Ovary (tissue), 9 donors: Measurements from ENCODE around the gene AOAH. TPM values are rescaled to one million over a fixed set of nuclear protein-coding genes. Genes with fewer than 3 reads are reported as not detected.
"Not testable (repeated sequence)": the region's sequence is repeated elsewhere in the genome, so short reads cannot be mapped to it uniquely, and the experiment has no call there.

Experiments used
- DNase-seq, 5 donors: peaks; one replicate each; pipeline ENCODE4 v3.0.0-alpha.2; 2019 to 2020
- H3K27ac ChIP-seq, 2 donors: fragments of 200-600 bp; one replicate each; pipeline versions ENCODE4 v1.5.1 to v1.8.0; 2019 to 2022
- H3K27me3 ChIP-seq: fragments of 200-600 bp; one replicate; pipeline ENCODE4 v1.8.0; 2022
- H3K36me3 ChIP-seq: fragments of 200-600 bp; sonication (generic); one replicate; pipeline ENCODE4 v1.5.1; 2019
- H3K4me1 ChIP-seq: one replicate; pipeline ENCODE4 v1.8.1; 2013; ENCODE audit warnings: mild to moderate bottlenecking, moderate library complexity; ENCODE audit not compliant: insufficient read depth
- H3K4me3 ChIP-seq: fragments of 200-600 bp; sonication (generic); one replicate; pipeline ENCODE4 v1.5.1; 2017
- H3K9me3 ChIP-seq, 2 donors: fragments of 200-600 bp in 1 of 2; sonication (generic) in 1 of 2; one replicate each; pipeline versions ENCODE4 v1.5.1 to v1.8.1; 2013 to 2019; ENCODE audit warnings: mild to moderate bottlenecking in 1 of 2, moderate library complexity in 1 of 2
- EP300 ChIP-seq: sonication (generic); formaldehyde crosslinking; IDR thresholded peaks from one replicate; pipeline ENCODE4 v1.6.1; 2017; ENCODE audit warnings: antibody characterized with exemption
- POLR2A ChIP-seq: fragments of 450-650 bp; IDR thresholded peaks from one replicate; pipeline ENCODE4 v1.6.1; 2017; ENCODE audit warnings: antibody characterized with exemption, mild to moderate bottlenecking, moderate library complexity
- WGBS, 3 donors: extraction: QIAGEN DNeasy Blood & Tissue Kit in 1 of 3; methylation state at CpG; one replicate each; pipeline versions ENCODE4 v1.1.5 to v1.1.7; 2013 to 2017; 5-methylcytosine and 5-hydroxymethylcytosine counted together
- intact Hi-C, 4 donors: fragments of 100-400 bp; cut with DNase I; formaldehyde crosslinking; loops; one replicate each; pipeline versions ENCODE4 v1.11.0 to v1.15.1; 2022 to 2023
- polyA plus RNA-seq, 2 donors: library from polyadenylated mRNA; stranded (reverse); fragments of 200-250 nt in 1 of 2; fragments of 350-450 nt in 1 of 2; fragmentation: Illumina TruSeq in 1 of 2; extraction: RNeasy Lipid Tissue Mini Kit (QIAGEN cat#74804) in 1 of 2; gene quantifications; one replicate each; pipeline ENCODE4 v1.2.3, GENCODE V29; 2013 to 2014
- total RNA-seq, 7 donors: library from RNA; depleted of rRNA in 2 of 7; stranded (reverse); fragments of >200 nt in 2 of 7; fragmentation: NEBNext Ultra II Directional in 3 of 7; extraction: Animal tissue kit (Norgen Biotek cat#: 25700) in 3 of 7; gene quantifications; one replicate each; pipeline versions ENCODE4 v1.1.0 to v1.2.4, GENCODE V29; 2016 to 2023
- TF ChIP-seq, protein P1 (sequence below), 3 donors: fragments of 450-650 bp in 2 of 3; fragments of 200-600 bp in 1 of 3; IDR thresholded peaks; one replicate each; pipeline versions ENCODE4 v1.5.1 to v1.8.0; 2016 to 2022; ENCODE audit warnings: antibody characterized with exemption in 3 of 3, mild to moderate bottlenecking in 1 of 3
- donor health status: DM: no; HTN: no; CAD: no; lungs with moderate emphysema.
- donor health status: DM: no; HTN: no; CAD: no.
- donor health status: Bipolar disorder and iron deficiency.
- donor health status: DM: yes; HTN: yes; CAD: no.
- donor health status: DM: no; HTN: no; CAD: no.
- donor health status: DM: yes; HTN: yes; CAD: no.

Gene AOAH
- total and polyA plus RNA-seq, 9 donors: 0.83 to 14.0 (median 4.8) TPM

DNA sequence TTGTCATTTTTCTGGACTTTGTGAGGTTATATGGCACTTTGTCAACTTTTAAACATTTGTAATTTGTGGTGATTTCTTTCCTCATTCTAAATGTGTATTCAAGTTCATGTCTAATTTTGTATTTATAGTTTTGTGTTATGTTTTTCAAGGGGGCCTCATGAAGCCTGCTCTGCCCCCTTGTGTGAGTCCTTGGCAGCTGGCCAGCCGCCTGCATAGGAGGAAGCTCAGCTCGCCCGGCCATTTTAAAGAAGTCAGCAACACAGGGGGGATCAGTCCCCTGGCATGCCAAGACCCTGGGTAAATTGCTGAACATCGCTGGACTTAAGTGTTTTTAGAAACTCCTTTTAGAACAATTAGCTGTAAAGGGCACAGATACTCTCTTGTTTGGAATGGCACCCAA, 211.7 kb downstream of the AOAH start:
- intact Hi-C loops: no loop called here
- 62 to 69% (median 65%) methylated on average over 4 of the region's 4 CpGs for WGBS, 3 donors
- Histone ChIP-seq H3K27me3 (no peaks in the 10 kb centered on the region), H3K27ac (no peak overlapping the region), H3K4me1 (no peaks in the 10 kb centered on the region), H3K4me3 (no peak overlapping the region), H3K36me3 (no peaks in the 10 kb centered on the region), H3K9me3 (no peaks in the 10 kb centered on the region)
- TF ChIP-seq, protein P1, sequence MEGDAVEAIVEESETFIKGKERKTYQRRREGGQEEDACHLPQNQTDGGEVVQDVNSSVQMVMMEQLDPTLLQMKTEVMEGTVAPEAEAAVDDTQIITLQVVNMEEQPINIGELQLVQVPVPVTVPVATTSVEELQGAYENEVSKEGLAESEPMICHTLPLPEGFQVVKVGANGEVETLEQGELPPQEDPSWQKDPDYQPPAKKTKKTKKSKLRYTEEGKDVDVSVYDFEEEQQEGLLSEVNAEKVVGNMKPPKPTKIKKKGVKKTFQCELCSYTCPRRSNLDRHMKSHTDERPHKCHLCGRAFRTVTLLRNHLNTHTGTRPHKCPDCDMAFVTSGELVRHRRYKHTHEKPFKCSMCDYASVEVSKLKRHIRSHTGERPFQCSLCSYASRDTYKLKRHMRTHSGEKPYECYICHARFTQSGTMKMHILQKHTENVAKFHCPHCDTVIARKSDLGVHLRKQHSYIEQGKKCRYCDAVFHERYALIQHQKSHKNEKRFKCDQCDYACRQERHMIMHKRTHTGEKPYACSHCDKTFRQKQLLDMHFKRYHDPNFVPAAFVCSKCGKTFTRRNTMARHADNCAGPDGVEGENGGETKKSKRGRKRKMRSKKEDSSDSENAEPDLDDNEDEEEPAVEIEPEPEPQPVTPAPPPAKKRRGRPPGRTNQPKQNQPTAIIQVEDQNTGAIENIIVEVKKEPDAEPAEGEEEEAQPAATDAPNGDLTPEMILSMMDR (IDR thresholded peaks at IDR 0.05): no peak
- no peak for TF ChIP-seq POLR2A
- TF ChIP-seq EP300: no peak
- DNase-seq: no peak

DNA sequence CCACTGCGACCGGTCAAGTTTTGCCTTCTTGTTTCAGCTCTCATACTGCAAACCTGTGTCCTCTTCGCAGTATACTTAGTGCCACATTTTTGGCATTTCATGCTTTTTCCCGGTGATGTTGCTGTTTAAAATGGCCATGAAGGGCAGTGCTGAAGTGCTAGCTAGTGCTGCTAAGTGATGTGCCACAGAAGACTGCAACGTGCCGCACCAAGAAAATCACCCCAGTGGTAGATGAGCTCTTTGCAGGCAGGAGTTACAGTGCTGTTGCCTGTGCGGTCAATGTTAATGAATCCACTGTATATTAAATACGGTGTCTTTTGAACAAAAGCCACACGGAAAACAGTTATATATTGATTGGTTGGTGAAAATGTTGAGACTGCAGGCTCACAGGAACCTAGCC, 214.3 kb downstream of the AOAH start:
- Histone ChIP-seq H3K9me3 (no peaks in the 10 kb centered on the region), H3K4me1 (no peaks in the 10 kb centered on the region), H3K4me3 (no peak overlapping the region), H3K36me3 (no peaks in the 10 kb centered on the region), H3K27me3 (no peaks in the 10 kb centered on the region), H3K27ac (no peak overlapping the region)
- no peak for DNase-seq
- 83 to 88% (median 86%) methylated on average over 9 of the region's 9 CpGs for WGBS, 3 donors
- TF ChIP-seq, protein P1 (IDR thresholded peaks at IDR 0.05): no peak
- no peak for TF ChIP-seq POLR2A
- intact Hi-C loops: no loop called here

DNA sequence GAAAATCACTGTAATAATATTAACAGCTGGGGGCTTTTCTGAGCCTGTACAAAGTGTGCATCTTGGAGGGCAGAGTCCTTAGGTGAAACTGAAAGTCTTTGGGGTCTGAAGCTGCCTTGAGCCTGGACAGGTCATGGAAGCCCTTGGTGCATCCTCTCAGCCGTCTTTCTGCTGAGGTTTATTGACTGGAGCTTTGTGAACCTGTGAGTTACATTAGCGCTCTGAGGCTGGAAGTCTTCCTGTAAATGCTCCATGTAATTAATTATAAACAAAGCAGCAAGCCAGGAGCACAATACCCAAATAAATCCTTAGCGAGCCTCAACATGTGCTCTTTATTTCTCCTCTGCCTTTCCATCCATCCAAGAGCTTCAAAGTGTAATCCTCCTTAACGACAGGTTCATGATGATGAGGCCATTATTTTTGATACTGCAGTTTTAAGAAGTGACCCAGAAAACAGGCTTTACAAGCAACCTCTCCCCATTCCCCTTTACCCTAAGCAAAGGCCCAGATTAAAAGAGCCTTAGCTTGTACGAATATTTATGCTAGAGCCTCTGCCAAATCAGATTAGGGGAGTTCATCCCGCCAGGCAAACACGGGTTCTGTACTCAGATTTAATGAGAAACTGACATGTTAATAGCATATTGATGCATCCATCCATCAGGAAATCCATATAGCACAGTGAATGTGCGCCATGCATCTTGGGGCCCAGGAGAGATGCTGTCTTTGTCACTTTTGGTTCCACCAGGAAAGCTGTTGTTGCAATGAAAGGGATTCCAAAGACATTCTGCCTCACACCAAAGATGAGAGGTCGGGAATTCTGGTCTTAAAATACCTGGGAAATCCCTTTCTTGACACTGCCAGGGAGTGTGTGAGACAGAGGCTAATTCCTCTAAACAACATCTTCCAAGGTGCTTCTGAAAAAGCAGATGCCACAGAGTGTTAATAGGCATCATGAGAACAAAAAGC, 216.5 kb downstream of the AOAH start:
- Histone ChIP-seq H3K27ac (no peak overlapping the region), H3K4me1 (no peaks in the 10 kb centered on the region), H3K9me3 (no peaks in the 10 kb centered on the region), H3K36me3 (no peaks in the 10 kb centered on the region), H3K4me3 (no peak overlapping the region), H3K27me3 (no peaks in the 10 kb centered on the region)
- intact Hi-C loops: no loop called here
- no peak for DNase-seq
- TF ChIP-seq EP300: no peak
- WGBS, 3 donors: 53 to 57% (median 54%) methylated on average over 9 of the region's 9 CpGs

DNA sequence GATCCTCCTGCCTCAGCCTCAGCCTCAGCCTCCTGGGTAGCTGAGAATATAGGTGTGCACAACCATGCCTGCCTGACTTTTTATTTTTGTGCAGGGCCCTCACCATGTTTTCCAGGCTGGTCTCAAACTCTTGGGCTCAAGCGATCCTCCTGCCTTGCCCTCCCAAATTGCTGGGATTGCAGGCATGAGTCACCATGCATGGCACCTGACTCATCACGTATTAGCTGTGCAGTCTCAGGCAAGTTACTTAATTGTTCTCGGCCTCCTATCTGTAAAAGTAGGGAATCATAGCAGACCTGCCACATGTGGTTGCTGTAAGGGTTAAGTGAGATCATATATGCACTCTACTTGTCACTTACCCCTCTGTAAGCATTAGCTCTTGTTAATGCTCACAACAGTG, 217.5 kb downstream of the AOAH start:
- TF ChIP-seq EP300 (no peak), POLR2A (no peak)
- TF ChIP-seq, protein P1 (IDR thresholded peaks at IDR 0.05): no peak
- no peak for DNase-seq
- H3K36me3 ChIP-seq: no peaks in the 10 kb centered on the region
- intact Hi-C loops: no loop called here
- H3K4me3 ChIP-seq: no peak overlapping the region
- no peaks in the 10 kb centered on the region for H3K27me3 ChIP-seq
- no peaks in the 10 kb centered on the region for H3K4me1 ChIP-seq
- H3K9me3 ChIP-seq: no peaks in the 10 kb centered on the region
- no peak overlapping the region for H3K27ac ChIP-seq
- whole genome bisulfite sequencing, 3 donors: 79 to 100% (median 93%) methylated on average over 3 of the region's 3 CpGs

DNA sequence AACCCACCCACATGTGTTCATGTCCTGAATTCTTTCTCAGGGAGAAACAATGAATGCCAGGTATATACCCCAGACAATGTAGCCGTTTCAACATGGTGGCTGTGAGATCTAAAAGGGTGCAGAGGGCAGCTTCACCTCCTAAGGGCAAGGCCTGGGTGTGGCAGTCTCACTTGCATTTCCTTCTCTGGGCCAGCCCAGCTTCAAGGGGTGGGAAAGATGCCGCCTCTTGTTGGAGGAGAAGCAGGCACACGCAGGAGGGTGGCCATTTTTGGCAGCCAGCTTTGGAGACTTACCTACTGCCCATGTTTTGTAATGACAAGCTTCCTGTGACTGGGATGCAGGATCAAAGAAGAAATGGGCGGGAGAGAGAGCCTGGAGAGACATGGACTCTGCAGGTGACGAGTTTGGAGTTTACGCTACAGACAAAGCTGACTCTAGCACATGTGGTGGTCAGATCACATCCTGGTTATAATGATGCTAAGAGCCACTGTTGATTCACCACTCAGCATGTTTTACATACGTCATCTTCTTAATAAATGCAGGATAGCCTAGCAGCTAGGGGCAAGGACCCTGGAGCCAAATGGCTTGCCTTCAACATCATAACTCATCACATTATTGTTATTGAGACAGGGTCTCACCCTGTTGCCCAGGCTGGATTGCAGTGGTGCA, 218.0 kb downstream of the AOAH start:
- no peak overlapping the region for H3K27ac ChIP-seq
- no peak for DNase-seq
- TF ChIP-seq, protein P1 (IDR thresholded peaks at IDR 0.05): no peak
- TF ChIP-seq POLR2A (no peak), EP300 (no peak)
- no peaks in the 10 kb centered on the region for H3K36me3 ChIP-seq
- no peaks in the 10 kb centered on the region for H3K9me3 ChIP-seq
- WGBS, 3 donors: 92 to 95% (median 95%) methylated on average over 7 of the region's 7 CpGs
- H3K4me1 ChIP-seq: no peaks in the 10 kb centered on the region
- intact Hi-C loops: no loop called here
- no peaks in the 10 kb centered on the region for H3K27me3 ChIP-seq
- H3K4me3 ChIP-seq: no peak overlapping the region

DNA sequence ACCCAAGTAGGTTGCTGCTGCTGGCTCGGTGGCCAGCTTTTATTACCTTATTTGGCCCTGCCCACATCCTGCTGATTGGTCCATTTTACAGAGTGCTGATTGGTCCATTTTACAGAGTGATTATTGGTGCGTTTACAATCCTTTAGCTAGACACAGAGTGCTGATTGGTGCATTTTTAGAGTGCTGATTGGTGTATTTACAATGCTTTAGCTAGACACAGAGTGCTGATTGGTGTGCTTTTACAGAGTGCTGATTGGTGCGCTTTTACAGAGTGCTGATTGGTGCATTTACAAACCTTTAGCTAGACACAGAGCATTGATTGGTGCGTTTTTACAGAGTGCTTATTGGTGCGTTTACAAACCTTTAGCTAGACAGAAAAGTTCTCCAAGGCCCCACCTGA, 219.7 kb downstream of the AOAH start:
- H3K27ac ChIP-seq, H3K9me3 ChIP-seq, H3K4me3 ChIP-seq, DNase-seq, H3K27me3 ChIP-seq, intact Hi-C loops, H3K4me1 ChIP-seq, H3K36me3 ChIP-seq: not testable (repeated sequence)
- 74 to 96% (median 91%) methylated on average over 5 of the region's 5 CpGs for WGBS, 3 donors

DNA sequence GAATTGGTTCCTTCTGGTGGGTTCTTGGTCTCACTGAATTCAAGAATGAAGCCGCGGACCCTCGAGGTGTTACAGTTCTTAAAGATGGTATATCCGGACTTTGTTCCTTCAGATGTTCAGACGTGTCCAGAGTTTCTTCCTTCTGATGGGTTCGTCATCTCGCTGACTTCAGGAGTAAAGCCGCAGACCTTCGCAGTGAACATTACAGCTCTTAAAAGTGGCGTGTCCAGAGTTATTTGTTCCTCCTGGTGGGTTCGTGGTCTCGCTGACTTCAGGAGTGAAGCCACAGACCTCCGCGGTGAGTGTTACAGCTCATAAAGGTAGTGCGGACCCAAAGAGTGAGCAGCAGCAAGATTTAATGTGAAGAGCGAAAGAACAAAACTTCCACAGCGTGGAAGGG, 220.1 kb downstream of the AOAH start:
- 95 to 96% (median 95%) methylated on average over 17 of the region's 17 CpGs for WGBS, 3 donors
- H3K27me3 ChIP-seq, H3K36me3 ChIP-seq, H3K4me1 ChIP-seq, H3K27ac ChIP-seq, H3K4me3 ChIP-seq, intact Hi-C loops, DNase-seq, H3K9me3 ChIP-seq: not testable (repeated sequence)
